T47D (cell line): ENCODE results near the gene KCNG2.

Experiments used
- DNase-seq, 2 experiments: peaks; one replicate each; pipeline versions ENCODE4 v3.0.0 to v3.0.0-alpha.2; 2011 to 2012; ENCODE audit warnings: low read depth in 1 of 2, low spot score in 1 of 2
- JUND ChIP-seq: IDR thresholded peaks from 2 replicates; pipeline ENCODE4 v1.6.1; 2012; ENCODE audit warnings: low read depth
- in situ Hi-C: cut with HindIII; loops from 2 replicates; pipeline ENCODE4 v1.10.0; 2016; ENCODE audit warnings: low sequenced_read_pairs, low pct_unique_long_range_greater_than_20kb

KCNG2 gene

DNA sequence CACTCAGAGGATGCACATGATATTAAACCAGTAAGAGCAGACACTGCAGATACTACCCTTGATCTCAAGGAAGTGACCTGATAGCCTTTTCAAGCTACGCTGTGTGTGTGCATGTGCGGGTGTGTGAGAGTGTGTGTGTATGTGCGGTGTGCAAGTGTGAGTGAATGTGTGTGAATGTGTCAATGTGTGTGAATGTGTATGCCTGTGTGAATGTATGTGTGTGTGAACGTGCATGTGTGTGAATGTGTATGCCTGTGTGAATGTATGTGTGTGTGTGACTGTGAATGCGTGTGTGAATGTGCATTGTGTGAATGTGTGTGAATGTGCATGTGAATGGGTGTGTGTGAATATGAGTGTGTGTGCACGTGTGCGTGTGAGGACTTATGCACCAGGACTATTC is 53.8 kb downstream of the KCNG2 start:
- TF ChIP-seq JUND, result no peak
- in situ Hi-C loops, result no loop called here
- DNase-seq, result no peak

DNA sequence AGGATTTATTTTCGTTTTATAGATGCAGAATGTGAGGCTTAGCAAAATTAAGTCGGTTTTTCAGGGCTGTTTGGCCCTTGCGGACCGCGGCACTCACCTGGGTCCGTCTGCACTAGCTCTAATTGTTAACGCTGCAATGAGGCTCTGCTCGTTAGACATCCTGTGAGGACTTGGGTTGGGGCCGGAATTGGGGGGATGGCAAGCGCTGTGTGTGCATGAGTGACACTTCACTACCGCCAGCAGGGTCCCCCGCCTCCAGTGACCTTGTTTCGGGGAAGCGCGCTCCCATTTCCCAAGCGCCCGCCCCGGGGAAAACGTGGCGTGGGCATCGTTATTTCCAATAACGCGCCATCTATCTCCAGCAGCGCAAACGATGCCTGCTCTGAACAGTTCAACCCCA is 54.2 kb downstream of the KCNG2 start:
- no peak for DNase-seq
- no peak for TF ChIP-seq JUND
- in situ Hi-C loops, result no loop called here

GRCh38 chr18:79852561-79853302 is 55.0 kb downstream of the KCNG2 start:
- DNase-seq, result no peak
- in situ Hi-C loops, result no loop called here
- TF ChIP-seq JUND, result no peak

DNA sequence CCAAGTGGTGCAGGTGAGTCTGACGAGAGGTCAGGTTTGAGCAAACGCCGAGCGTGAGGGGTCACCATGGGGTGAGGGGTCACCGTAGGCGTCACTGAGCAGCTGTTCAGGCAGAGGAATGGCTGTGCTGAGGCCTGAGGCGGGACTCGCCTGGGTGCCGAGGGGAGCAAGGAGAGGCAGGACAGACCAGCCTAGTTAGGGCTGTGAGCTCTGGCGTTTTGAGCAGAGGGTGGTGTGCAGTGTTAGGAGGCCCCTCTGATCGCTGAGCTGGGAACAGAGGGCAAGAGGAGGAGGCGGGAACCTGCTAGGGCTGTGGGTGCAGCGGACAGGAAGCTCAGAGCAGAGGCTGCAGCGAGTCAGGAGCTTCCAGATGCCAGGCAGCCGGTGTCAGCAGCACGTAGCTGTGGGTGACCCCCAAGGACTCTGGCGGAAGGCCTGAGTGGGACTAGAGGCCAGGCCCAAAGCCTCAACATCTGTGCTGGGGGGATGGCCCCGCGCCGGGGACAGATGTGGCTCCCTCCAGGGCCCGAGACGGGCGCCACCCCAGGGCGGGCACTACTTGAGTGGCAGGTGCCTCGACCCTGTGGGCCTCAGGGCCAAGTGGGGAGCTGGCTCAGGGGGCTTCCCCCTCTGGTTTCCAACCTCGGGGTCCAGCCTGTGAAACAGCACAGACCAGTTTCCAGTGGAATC is 55.7 kb downstream of the KCNG2 start:
- in situ Hi-C loops, result no loop called here
- no peak for DNase-seq
- no peak for TF ChIP-seq JUND

GRCh38 chr18:79853993-79854364 is 56.2 kb downstream of the KCNG2 start:
- no peak for TF ChIP-seq JUND
- in situ Hi-C loops, result no loop called here
- no peak for DNase-seq

DNA sequence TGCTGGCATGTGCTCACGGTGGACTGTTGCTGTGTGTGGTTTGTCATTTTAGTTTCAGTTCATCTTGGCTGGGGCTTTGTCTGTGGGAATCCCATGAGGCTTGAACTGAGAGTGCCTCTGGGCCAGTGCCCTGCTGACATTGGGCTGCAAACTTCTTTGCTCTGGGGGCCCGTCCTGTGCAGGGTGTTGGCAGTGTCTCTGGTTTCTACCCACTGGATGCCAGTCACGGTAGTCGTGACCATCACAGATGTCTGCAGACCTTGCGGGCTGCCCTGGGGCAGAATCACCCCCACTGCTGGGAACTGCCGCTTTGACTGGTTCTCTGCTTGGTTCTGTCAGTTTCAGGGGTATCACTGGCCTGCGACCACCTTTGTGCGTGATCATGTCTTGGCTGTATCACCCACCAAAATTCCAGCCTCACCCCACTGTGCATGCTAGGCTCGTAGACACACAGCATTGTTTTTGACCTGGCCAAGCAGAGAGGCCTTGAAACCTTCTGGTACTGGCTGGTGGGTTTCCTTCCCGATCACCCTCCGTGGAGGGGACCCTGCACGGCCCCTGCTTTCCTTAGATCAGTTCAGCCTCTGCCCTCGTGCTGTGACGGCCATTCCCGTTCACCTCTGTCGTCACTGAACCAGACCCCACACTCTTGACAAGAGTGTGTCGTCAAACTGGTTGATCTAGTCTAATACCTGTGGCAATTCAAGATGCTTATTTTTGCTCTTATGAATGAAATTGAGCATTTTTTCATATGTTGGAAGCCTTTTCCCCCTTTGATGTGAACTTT is 57.6 kb downstream of the KCNG2 start:
- no peak for TF ChIP-seq JUND
- in situ Hi-C loops, result no loop called here
- no peak for DNase-seq

DNA sequence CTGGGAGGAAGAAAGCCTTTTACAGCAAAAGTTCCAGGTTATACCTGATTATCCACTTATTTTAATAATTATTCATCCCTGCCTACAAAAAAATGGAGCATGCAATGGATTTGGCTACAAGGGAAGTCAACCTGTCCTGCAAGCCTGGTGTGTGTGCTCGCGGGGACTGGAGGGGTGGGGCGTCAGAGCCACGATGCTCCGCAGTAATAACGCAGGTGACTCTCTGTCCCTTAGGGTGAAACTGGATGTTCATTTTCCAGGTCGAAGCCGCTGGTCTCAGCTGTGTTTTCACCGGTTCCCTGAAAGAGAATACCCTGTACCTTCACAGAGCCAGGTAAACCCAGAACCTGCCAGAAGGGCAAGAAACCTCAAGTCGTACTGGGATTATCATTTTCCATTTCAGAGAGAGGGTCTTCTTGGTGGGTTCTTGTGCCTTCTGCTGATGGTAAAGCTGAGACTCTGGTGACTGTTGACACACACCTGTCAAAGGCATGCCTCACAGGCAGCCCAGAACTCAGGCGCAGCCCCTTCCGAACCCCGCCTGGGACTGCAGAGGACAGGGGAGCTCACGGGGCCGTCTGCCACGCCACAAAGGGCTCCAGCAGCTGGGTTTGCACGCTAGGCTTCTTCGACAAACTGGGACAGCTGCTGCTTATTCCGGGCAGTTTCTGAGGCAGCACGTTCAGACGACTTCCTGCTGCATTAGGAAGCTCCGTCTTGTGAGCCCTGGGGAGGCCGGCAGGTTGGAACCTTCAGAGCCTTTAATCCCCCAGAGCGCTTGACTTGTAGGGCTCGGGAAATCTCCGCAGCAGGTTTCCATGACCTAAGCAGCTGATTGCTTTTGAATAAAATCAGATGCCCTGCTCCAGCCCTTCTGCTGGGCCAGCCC is 58.6 kb downstream of the KCNG2 start:
- in situ Hi-C loops, result no loop called here
- TF ChIP-seq JUND, result no peak
- peak; percentile 50 to 71 for DNase-seq

DNA sequence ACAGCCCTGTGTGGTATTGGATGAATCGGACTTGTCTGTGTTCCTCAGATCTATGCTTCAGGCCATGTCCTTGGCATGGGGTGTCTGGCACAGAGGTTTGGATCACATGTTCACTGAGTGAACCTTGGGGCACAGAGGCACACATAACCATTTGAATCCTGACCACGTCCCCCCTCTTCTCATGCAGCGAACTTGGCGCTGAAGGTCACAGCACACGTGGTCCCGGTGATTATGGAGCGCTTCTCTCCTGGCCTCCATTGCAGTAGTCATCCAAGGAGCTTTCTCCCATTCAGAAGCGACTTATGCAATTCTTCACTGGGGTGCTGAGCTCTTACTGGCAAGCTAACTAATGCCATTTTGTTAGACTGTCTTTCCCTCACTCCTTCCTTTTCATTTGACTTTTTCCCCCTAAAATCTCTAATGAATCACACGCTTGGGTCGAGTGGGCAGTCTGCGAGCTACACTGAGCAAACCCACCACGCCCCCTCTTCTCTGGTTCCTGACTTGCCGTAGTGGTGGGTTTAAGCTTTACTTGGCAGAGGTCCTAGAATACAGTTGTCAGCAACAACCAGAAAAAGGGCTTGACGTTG is 59.4 kb downstream of the KCNG2 start:
- in situ Hi-C loops, result no loop called here

GRCh38 chr18:79859314-79859713 is 61.6 kb downstream of the KCNG2 start:
- DNase-seq, result no peak
- in situ Hi-C loops, result no loop called here
- no peak for TF ChIP-seq JUND

More for the DNA sequence above, 59.4 kb downstream of the KCNG2 start:
- peak; percentile 38 to 52 for DNase-seq
- no peak for TF ChIP-seq JUND

DNA sequence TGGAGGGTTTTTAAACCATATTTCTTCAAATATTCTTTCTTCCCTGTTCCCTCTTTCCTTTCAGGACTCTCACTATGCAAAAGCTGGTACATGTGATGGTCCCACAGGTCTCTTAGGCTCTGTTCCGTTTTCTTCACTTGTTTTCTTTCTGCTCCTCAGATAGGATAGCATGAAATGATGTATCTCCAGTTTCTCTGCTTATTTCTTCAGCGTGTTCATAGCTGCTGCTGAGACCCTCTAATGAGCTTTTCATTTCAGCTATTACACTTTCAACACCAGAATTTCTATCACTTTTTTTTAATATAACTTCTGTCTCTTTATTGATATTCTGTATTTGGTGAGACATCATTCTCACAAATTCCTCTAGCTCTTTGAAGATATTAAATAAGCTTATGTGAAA is 63.9 kb downstream of the KCNG2 start:
- DNase-seq, result no peak
- in situ Hi-C loops, result no loop called here

DNA sequence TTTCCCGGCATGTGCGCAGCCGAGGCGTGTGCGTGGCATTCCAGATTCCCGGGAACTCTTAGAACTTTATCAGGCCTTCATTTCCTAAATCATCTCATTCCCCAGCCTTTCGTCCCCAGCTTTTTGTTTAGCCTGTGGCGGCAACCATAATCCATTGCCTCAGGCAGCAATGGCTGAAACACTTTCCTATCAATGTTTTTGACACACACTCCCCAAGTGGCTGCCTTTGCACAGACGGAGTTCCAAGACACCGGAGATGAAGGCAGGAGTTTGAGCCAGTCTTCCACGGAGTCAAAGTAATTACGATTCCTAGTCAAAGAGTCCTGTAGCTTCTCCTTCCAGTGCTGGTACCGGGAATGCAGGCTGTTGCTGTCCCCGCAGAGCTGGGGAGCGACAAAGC is 64.8 kb downstream of the KCNG2 start:
- in situ Hi-C loops, result no loop called here
- no peak for DNase-seq
- no peak for TF ChIP-seq JUND

More for the DNA sequence above, 63.9 kb downstream of the KCNG2 start:
- no peak for TF ChIP-seq JUND
